Sigmoid colon (tissue), 4 donors: ENCODE measurements around the gene GPR26.

Experiments
- CTCF ChIP-seq, 4 experiments: fragments of 450-650 bp in 3 of 4; fragments of 200-600 bp in 1 of 4; IDR thresholded peaks; one replicate each; pipeline ENCODE4 v1.5.1; 2016 to 2019; ENCODE audit warnings: antibody characterized with exemption in 4 of 4, mild to moderate bottlenecking in 3 of 4, moderate library complexity in 2 of 4
- EP300 ChIP-seq, 4 donors: sonication (generic); formaldehyde crosslinking; IDR thresholded peaks; one replicate each; pipeline ENCODE4 v1.6.1; 2017; ENCODE audit warnings: antibody characterized with exemption in 4 of 4
- POLR2A ChIP-seq, 2 donors: fragments of 450-650 bp; IDR thresholded peaks; one replicate each; pipeline ENCODE4 v1.6.1; 2016; ENCODE audit warnings: antibody characterized with exemption in 2 of 2, mild to moderate bottlenecking in 2 of 2, moderate library complexity in 2 of 2
- POLR2AphosphoS5 ChIP-seq, 4 donors: sonication (generic); formaldehyde crosslinking; IDR thresholded peaks; one replicate each; pipeline ENCODE4 v1.6.1; 2017; ENCODE audit warnings: antibody characterized with exemption in 4 of 4

DNA sequence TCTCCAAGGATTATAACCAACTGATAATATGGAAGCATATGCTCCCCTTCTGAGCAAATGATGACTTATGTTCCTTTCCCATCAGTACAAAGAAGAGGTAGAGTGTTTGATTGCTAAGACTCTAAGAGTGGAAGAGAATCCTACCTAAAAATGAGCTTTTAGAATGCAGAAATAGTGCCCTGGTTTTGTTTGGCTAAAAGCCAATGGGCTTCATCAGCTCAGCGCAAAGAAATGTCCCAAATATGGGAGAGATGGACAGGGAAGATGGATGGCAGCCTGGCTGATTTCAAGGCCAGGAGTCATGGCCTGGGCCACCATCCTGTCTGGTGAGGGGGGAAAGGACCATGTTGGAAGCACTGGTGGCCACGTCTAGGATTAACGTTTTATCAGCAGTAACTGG lies 60.2 kb downstream of the GPR26 start:
- TF ChIP-seq POLR2A (IDR thresholded peaks at IDR 0.05) (no peak), POLR2AphosphoS5 (IDR thresholded peaks at IDR 0.05) (no peak), CTCF (IDR thresholded peaks at IDR 0.05) (no peak), EP300 (IDR thresholded peaks at IDR 0.05) (no peak)
